Testis (tissue), 2 donors: ENCODE results near the gene UBE4A.

Experiments used
- CTCF ChIP-seq, 3 experiments: fragments of 450-650 bp in 2 of 3; fragments of 200-600 bp in 1 of 3; sonication (generic) in 1 of 3; IDR thresholded peaks; one replicate each; pipeline ENCODE4 v1.5.1; 2016 to 2019; ENCODE audit warnings: antibody characterized with exemption in 3 of 3, mild to moderate bottlenecking in 2 of 3, moderate library complexity in 1 of 3
- POLR2A ChIP-seq: fragments of 450-650 bp; IDR thresholded peaks from one replicate; pipeline ENCODE4 v1.6.1; 2017; ENCODE audit warnings: antibody characterized with exemption, mild to moderate bottlenecking, moderate library complexity

- TF ChIP-seq CTCF (IDR thresholded peaks at IDR 0.05) (no peak), POLR2A (no peak)
Measured at GRCh38 chr11:118427707-118428106, 68.3 kb downstream of the UBE4A start.
